ENCODE data around the gene VIT.

- TF ChIP-seq REST (IDR thresholded peaks at IDR 0.05; ENCODE audit: insufficient replicate concordance, low read depth) (no peak), CTCF (IDR thresholded peaks at IDR 0.05; ENCODE audit: insufficient read depth, low read length) (peak; percentile 97), POLR2AphosphoS5 (IDR thresholded peaks at IDR 0.05; ENCODE audit: low read depth) (no peak), GABPA (IDR thresholded peaks at IDR 0.05; ENCODE audit: low read depth) (no peak), SPI1 (IDR thresholded peaks at IDR 0.05; ENCODE audit: borderline replicate concordance, low read depth) (no peak)
Observed at GRCh38 chr2:36785179-36785795, 88.8 kb downstream of the VIT start.

All from HL-60 (cell line).